Muscle layer of colon (tissue), 2 donors: ENCODE results near the gene AOPEP.

Experiments
- H3K27ac ChIP-seq: one replicate; pipeline ENCODE4 v1.7.0; 2013; ENCODE audit warnings: low read depth, mild to moderate bottlenecking, low read length, moderate library complexity
- H3K27me3 ChIP-seq, 2 donors: one replicate each; pipeline ENCODE4 v1.7.0; 2013; ENCODE audit warnings: low read length in 2 of 2, mild to moderate bottlenecking in 2 of 2; ENCODE audit not compliant: insufficient read depth in 2 of 2, control insufficient read depth in 1 of 2
- H3K36me3 ChIP-seq: one replicate; pipeline ENCODE4 v1.7.0; 2013; ENCODE audit warnings: mild to moderate bottlenecking, low read length; ENCODE audit not compliant: insufficient read depth
- H3K4me1 ChIP-seq: one replicate; pipeline ENCODE4 v1.7.0; 2013; ENCODE audit warnings: mild to moderate bottlenecking, low read length; ENCODE audit not compliant: insufficient read depth
- H3K4me3 ChIP-seq, 2 donors: one replicate each; pipeline ENCODE4 v1.7.0; 2013; ENCODE audit warnings: low read length in 2 of 2, low read depth in 1 of 2, mild to moderate bottlenecking in 1 of 2, moderate library complexity in 1 of 2
- H3K9ac ChIP-seq: one replicate; pipeline ENCODE4 v1.7.0; 2013; ENCODE audit warnings: low read length
- H3K9me3 ChIP-seq: one replicate; pipeline ENCODE4 v1.7.0; 2013; ENCODE audit warnings: mild to moderate bottlenecking, low read length
- donor health status: abdominal sarcoma.
- donor health status: Adenocarcinoma of cecum.

AOPEP gene

GRCh38 chr9:95085861-95086563, 359.5 kb downstream of the AOPEP start:
- Histone ChIP-seq H3K27me3 (no peaks in the 10 kb centered on the region), H3K27ac (peak overlapping the region; percentile 69), H3K9ac (peak overlapping the region; percentile 14), H3K4me3 (no peak overlapping the region), H3K4me1 (peaks cover 86% of the 10 kb centered on the region), H3K36me3 (peaks cover 43% of the 10 kb centered on the region), H3K9me3 (no peaks in the 10 kb centered on the region)

- no peaks in the 10 kb centered on the region for H3K27me3 ChIP-seq
- H3K27ac ChIP-seq = peak overlapping the region; percentile 69
- H3K9me3 ChIP-seq = no peaks in the 10 kb centered on the region
- peak overlapping the region; percentile 14 for H3K9ac ChIP-seq
- H3K4me1 ChIP-seq = peaks cover 86% of the 10 kb centered on the region
- peaks cover 38% of the 10 kb centered on the region for H3K36me3 ChIP-seq
- H3K4me3 ChIP-seq = no peak overlapping the region
Observed at GRCh38 chr9:95086564-95086955, 360.1 kb downstream of the AOPEP start.

- Histone ChIP-seq H3K9ac (no peak overlapping the region), H3K27ac (peak overlapping the region; percentile 41), H3K9me3 (no peaks in the 10 kb centered on the region), H3K27me3 (no peaks in the 10 kb centered on the region), H3K4me1 (peaks cover 86% of the 10 kb centered on the region), H3K4me3 (no peak overlapping the region), H3K36me3 (peaks cover 26% of the 10 kb centered on the region)
Observed at GRCh38 chr9:95087659-95088242, 361.3 kb downstream of the AOPEP start.

- Histone ChIP-seq H3K4me3 (no peak overlapping the region), H3K27ac (peak overlapping the region; percentile 56), H3K4me1 (peaks cover 89% of the 10 kb centered on the region), H3K36me3 (peaks cover 17% of the 10 kb centered on the region), H3K9me3 (no peaks in the 10 kb centered on the region), H3K9ac (no peak overlapping the region), H3K27me3 (no peaks in the 10 kb centered on the region)
Observed at GRCh38 chr9:95088421-95089161, 362.1 kb downstream of the AOPEP start.

GRCh38 chr9:95089257-95090022, 362.9 kb downstream of the AOPEP start:
- peak overlapping the region; percentile 85 for H3K27ac ChIP-seq
- H3K36me3 ChIP-seq = peaks cover 15% of the 10 kb centered on the region
- H3K27me3 ChIP-seq = no peaks in the 10 kb centered on the region
- no peaks in the 10 kb centered on the region for H3K9me3 ChIP-seq
- no peak overlapping the region for H3K9ac ChIP-seq
- peaks cover 88% of the 10 kb centered on the region for H3K4me1 ChIP-seq
- no peak overlapping the region for H3K4me3 ChIP-seq

- no peak overlapping the region for H3K9ac ChIP-seq
- H3K27me3 ChIP-seq = no peaks in the 10 kb centered on the region
- peaks cover 83% of the 10 kb centered on the region for H3K4me1 ChIP-seq
- H3K36me3 ChIP-seq = peaks cover 13% of the 10 kb centered on the region
- no peaks in the 10 kb centered on the region for H3K9me3 ChIP-seq
- H3K27ac ChIP-seq = peak overlapping the region; percentile 85
- peak overlapping the region in 1 of 2 donors; percentile 3 for H3K4me3 ChIP-seq
Observed at GRCh38 chr9:95090023-95090791, 363.7 kb downstream of the AOPEP start.

GRCh38 chr9:95090871-95091577, 364.5 kb downstream of the AOPEP start:
- Histone ChIP-seq H3K4me3 (no peak overlapping the region), H3K27me3 (no peaks in the 10 kb centered on the region), H3K9ac (no peak overlapping the region), H3K27ac (peak overlapping the region; percentile 85), H3K36me3 (peaks cover 12% of the 10 kb centered on the region), H3K4me1 (peaks cover 76% of the 10 kb centered on the region), H3K9me3 (no peaks in the 10 kb centered on the region)

- Histone ChIP-seq H3K4me3 (no peak overlapping the region), H3K36me3 (peaks cover 6% of the 10 kb centered on the region), H3K4me1 (peaks cover 69% of the 10 kb centered on the region), H3K27ac (peak overlapping the region; percentile 85), H3K9ac (no peak overlapping the region), H3K9me3 (no peaks in the 10 kb centered on the region), H3K27me3 (no peaks in the 10 kb centered on the region)
Observed at GRCh38 chr9:95091601-95092261, 365.2 kb downstream of the AOPEP start.

GRCh38 chr9:95092262-95093072, 366.0 kb downstream of the AOPEP start:
- H3K27ac ChIP-seq = peak overlapping the region; percentile 85
- H3K9ac ChIP-seq = no peak overlapping the region

More at GRCh38 chr9:95092262-95093072, 366.0 kb downstream of the AOPEP start:
- Histone ChIP-seq H3K9me3 (no peaks in the 10 kb centered on the region), H3K4me3 (no peak overlapping the region), H3K27me3 (no peaks in the 10 kb centered on the region), H3K4me1 (peaks cover 64% of the 10 kb centered on the region), H3K36me3 (peaks cover 5% of the 10 kb centered on the region)
